GM18502 (cell line): ENCODE data around the gene DCLK2.

Source experiments
- ATAC-seq: cut with Tn5 transposase; IDR thresholded peaks from one replicate; pipeline ENCODE4 v1.9.1; 2021; ENCODE audit warnings: mild to moderate bottlenecking; ENCODE audit not compliant: unreplicated experiment, poor library complexity

DCLK2 gene

GRCh38 chr4:150299816-150300215 lies 221.6 kb downstream of the DCLK2 start:
- no peak for ATAC-seq

- ATAC-seq: no peak
Observed at GRCh38 chr4:150302553-150302952, 224.3 kb downstream of the DCLK2 start.

DNA sequence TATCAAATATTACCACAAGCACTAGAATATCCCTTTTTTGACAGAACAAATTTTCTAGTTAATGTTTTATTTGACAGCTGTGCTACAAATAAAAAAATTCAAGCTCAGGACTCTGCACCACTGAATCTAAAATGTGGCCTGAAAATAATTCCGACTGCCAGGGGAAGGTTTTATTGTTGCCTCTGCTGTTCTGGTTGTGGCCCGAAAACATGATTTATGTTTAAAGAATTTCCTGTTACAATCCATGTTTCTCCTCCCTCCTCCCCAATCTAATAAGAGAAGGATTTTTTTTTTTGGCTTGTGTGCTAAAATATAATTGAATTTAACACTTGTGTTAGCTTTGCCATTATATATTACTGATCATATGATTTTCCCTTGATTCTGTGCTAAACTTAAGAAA lies 227.8 kb downstream of the DCLK2 start:
- no peak for ATAC-seq

DNA sequence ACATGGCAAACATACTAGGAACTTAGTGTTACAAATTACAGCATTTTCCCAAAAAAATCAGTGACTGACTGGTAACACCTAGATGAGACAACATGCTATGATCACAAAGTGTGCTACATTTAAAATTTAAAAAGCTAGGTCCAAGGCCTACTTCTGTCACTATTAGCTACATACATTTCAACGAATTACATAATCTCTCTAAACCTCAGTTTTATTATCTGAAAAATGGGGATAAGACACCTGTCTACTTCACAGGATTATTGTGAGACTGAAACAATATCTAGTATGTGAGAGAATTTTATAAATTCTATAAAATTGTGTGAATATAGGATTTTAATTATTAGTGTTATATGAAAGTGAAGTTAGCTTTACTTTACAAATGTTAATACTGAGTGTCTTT lies 228.5 kb downstream of the DCLK2 start:
- no peak for ATAC-seq
